NCI-H1694 treated with DMSO at 0.1 percent for 48 hours (cell line): ENCODE data around the gene MB21D2.
"Not testable (repeated sequence)": the region's sequence is repeated elsewhere in the genome, so short reads cannot be mapped to it uniquely, and the experiment has no call there.

Experiments
- DNase-seq: peaks from one replicate; lab custom pipeline; 2025; lab: John Stamatoyannopoulos, UW

MB21D2 gene, protein sequence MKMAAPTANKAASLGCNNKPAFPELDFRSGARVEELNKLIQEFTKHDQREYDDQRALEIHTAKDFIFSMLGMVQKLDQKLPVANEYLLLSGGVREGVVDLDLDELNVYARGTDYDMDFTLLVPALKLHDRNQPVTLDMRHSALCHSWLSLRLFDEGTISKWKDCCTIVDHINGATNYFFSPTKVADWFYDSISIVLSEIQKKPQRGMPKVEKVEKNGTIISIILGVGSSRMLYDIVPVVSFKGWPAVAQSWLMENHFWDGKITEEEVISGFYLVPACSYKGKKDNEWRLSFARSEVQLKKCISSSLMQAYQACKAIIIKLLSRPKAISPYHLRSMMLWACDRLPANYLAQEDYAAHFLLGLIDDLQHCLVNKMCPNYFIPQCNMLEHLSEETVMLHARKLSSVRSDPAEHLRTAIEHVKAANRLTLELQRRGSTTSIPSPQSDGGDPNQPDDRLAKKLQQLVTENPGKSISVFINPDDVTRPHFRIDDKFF

DNA sequence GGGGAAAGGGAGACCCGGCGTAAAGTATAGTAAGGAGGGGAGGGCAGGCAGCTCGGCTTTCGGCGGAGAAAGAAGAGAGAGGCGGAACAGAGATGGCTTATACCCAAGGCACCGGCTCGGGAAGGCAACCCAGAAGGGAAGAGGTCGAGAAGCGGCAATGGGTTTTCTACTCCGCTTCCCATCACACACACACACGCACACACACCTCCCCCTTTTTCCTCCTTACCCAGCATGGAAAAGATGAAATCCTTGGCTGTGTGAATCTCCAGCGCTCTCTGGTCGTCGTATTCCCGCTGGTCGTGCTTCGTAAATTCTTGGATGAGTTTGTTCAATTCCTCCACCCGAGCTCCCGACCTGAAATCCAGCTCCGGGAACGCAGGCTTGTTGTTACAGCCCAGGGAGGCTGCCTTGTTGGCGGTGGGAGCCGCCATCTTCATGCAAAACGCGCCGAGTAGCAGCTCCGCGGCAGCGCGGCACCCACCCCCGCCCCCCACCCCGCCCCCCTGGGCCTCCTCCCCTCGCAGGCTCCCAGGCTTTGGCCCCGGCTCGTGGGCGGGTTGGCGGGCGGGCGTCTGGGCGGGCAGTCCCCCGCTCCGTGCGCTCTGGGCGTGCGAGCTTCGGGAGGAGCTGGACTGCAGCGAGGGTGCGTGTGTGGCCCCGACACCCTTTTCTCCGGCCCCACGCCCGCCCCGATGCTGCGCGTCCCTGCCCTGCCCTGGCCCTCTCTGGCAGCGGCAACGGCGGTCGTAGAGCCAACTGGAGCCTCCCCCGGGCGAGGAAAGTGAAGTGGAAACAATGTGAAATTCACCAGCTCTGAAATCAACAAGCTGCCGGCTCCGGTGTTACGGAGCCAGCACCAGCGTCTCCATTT is at the start of gene MB21D2:
MB21D2 (minus strand) TSS at position 453 of the 871 bp plus-strand sequence; CDS start at position 437, 16 bp downstream.
- peak; percentile 73 for DNase-seq

- not testable (repeated sequence) for DNase-seq
Observed at GRCh38 chr3:192964959-192965719, 47.5 kb upstream of the MB21D2 start.

DNA sequence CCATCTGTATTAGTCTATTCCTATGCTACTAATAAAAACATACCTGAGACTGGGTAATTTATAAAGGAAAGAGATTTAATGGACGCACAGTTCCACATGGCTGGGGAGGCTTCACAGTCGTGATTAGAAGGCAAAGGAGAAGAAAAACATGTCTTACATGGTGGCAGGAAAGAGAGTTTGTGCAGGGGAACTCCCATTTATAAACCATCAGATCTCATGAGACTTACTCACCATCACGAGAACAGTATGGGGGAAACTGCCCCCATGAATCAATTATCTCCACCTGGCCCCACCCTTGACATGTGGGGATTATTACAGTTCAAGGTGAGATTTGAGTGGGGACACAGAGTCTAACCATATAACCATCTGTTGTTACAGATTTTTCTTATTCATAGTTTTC is 42.1 kb upstream of the MB21D2 start:
- DNase-seq, result no peak

GRCh38 chr3:192958219-192958872 is 40.7 kb upstream of the MB21D2 start:
- DNase-seq, result no peak

- peak; percentile 41 for DNase-seq
Observed at GRCh38 chr3:192957441-192958021, 39.9 kb upstream of the MB21D2 start.

DNA sequence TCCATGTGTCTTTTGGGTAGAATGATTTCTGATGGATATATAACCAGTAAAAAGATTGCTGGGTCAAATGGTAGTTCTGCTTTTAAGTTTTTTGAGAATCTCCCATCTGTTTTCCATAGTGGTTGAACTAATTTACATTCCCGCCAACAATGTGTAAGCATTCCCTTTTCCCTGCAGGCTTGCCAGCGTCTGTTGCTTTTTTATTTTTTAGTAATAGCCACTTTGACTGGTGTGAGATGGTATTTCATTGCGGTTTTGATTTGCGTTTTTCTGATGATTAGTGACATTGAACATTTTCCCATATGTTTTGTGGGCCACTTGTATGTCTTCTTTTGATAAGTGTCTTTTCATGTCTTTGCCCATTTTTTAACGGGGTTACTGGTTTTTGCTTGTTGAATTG is 36.3 kb upstream of the MB21D2 start:
- DNase-seq, result no peak

- DNase-seq, result no peak
Observed at GRCh38 chr3:192947421-192947820, 29.8 kb upstream of the MB21D2 start.

DNA sequence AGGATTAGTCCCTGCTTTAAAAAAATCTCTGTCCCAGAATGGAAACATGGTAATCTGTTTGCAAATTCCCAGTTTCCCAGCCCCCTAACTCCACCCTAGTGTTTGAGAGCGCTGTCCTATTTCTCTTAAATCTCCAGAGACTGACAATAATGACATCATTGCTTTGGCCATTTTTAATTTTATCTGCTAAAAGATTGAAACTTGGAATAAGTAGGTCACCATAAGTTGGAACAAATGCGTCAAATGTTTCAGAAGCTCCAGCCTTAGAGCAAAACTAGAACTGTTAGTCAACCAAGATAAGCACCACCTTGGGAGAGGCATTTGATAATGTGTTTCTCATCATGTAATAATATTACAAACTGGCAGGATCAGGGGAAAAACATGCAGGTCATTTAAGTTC is 25.7 kb upstream of the MB21D2 start:
- no peak for DNase-seq

DNA sequence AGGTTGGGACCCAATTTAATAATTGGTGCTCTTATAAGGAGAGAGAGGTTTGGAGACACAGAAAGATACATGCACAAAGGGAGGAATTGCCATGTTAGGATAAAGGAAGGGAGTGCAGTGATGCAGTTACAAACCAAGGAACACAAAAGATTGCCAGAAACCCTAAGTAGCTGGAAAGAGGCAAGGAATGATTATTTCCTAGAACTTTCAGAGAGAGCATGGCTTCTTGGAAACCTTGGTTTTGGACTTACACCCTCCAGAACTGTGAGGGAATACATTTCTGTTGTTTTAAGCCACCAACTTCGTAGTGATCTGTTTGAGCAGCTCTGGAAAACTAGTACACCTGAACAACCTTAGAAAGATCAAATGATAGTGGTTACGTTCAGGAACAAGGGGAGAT is 25.0 kb upstream of the MB21D2 start:
- no peak for DNase-seq

- no peak for DNase-seq
Observed at GRCh38 chr3:192940129-192940528, 22.5 kb upstream of the MB21D2 start.

DNA sequence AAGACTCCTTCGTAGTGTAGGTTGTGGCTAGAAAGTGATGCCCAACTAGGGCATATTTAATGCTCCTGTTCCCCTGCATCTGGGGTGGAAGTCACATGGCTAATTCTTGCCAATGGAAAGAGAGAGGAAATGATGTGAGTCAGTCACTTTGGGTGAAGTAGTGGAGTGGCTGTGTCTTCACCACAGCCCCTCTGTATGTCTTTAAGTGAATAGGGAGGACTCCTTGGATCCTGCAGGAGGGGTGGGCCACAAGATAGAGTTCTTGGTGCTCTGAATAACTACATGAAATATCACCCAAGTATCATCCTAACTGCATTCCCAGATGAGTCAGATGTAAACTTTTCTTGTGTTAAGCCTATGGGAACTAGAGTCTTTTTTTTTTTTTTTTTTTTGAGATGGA is 17.8 kb upstream of the MB21D2 start:
- DNase-seq, result no peak

GRCh38 chr3:192933779-192934460 is 16.3 kb upstream of the MB21D2 start:
- DNase-seq, result no peak

DNA sequence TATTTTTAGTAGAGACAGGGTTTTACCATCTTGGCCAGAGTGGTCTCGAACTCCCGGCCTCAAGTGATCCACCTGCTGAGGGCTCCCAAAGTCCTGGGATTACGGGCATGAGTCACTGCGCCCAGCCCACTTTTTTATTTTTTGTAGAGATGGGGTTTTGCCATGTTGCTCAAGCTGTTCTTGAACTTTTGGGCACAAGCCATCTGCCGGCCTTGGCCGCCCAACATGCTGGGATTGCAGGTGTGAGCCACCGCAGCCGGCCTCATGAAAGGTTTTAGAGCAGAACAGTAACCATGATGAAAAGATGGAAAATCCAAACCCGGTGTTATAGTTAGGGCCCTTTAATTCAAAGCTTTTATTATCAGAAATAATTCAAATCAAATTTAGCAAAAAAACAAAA is 15.6 kb upstream of the MB21D2 start:
- DNase-seq, result no peak

DNA sequence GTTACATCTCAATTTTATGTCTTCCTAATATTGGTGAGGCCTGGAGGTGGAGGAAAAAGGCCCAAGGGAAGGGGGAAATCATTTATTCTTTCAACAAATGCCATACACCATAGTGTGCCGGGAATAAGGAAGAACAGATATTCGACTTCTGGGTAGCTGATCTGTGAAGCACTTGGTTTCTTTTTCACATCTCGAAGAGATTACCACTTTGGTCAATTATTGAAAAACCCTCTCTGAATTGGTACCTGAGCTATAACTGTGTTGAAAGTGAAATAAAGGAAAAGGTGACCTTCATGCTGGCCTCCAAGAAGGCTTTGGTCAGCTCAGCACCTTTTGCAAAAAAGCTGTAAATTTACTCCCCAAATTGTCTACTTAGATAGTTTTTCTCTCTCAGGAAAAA is 14.2 kb upstream of the MB21D2 start:
- DNase-seq, result no peak

- DNase-seq, result no peak
Observed at GRCh38 chr3:192930577-192930976, 12.9 kb upstream of the MB21D2 start.

- no peak for DNase-seq
Observed at GRCh38 chr3:192929755-192930547, 12.3 kb upstream of the MB21D2 start.

- no peak for DNase-seq
Observed at GRCh38 chr3:192929146-192929545, 11.5 kb upstream of the MB21D2 start.

DNA sequence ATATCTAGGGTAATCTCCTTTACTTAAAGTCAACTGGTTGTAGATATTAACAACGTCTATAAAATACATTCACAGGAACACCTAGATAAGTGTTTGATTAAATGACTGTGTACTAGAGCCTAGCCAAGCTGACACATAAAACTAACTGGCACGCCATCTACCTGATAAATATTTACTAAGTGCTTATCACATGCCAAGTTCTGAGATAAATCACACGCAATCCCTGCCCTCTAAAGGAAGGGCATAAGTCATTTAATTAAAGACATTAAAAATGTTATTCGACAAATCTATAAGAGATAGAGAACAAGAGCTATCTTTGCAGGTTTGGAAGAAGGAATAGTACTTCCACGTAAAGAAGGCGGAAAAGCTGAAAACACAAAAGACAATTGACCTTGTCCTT is 11.1 kb upstream of the MB21D2 start:
- DNase-seq, result no peak

DNA sequence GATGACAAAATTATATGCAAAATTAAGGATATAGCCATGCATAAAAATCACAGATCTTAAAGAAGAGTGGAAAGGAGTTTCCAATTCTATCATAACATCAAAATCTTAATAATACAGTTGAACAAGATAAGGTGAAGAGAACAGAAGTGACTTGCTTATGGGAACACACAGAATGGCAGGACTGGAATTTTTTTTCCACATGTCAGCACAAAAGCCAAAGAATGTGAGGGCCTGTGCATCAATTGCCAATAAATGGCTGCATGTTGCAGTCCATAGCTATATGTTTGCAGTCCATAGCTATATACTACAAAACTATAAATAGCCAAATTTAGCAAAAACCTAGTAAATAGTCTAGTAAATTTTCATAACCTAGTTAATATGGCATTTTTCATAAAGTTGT is 10.4 kb upstream of the MB21D2 start:
- DNase-seq, result no peak

DNA sequence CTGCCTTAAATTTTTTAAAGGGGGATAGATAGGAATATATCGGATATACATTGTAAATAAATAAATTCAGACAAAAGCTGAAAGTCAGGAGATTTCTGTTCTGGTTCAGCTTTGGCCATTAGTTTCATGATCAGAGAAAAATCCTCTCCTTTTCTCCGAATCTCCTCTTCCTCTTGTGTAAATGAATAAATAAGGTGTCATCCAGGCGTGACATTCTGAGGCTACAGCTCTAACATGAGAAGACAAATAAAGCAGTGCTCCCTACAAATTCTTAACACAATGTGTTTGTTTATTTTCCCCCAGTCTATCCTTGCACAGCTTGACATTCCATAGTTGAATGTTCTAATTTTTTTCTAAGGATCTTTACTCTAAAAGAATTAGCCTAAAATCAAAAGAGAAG is 9.4 kb upstream of the MB21D2 start:
- DNase-seq, result no peak
